ENCODE results near the gene ADAM22.

DNA sequence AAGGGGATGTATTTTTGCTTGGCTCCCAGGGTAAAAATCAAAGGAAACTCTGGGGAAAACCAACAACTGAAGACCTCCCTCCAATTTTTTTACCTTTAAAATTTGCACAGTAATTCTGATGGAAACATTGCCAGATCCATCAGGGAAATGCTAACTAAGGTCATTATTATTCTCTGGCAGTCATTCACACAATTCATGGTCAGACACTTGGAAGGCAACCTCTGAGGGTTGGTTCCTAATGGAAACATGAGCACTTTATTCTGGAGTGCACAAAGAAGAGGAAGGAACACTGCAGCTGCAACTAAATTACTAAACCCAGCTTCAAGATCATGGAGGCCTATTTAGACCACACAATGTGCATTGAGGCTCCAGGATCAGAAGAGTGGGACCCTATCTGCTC lies 251.6 kb downstream of the ADAM22 start:
- TF ChIP-seq, protein P1, sequence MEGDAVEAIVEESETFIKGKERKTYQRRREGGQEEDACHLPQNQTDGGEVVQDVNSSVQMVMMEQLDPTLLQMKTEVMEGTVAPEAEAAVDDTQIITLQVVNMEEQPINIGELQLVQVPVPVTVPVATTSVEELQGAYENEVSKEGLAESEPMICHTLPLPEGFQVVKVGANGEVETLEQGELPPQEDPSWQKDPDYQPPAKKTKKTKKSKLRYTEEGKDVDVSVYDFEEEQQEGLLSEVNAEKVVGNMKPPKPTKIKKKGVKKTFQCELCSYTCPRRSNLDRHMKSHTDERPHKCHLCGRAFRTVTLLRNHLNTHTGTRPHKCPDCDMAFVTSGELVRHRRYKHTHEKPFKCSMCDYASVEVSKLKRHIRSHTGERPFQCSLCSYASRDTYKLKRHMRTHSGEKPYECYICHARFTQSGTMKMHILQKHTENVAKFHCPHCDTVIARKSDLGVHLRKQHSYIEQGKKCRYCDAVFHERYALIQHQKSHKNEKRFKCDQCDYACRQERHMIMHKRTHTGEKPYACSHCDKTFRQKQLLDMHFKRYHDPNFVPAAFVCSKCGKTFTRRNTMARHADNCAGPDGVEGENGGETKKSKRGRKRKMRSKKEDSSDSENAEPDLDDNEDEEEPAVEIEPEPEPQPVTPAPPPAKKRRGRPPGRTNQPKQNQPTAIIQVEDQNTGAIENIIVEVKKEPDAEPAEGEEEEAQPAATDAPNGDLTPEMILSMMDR (IDR thresholded peaks at IDR 0.05; ENCODE audit: poor library complexity, severe bottlenecking), result no peak
- TF ChIP-seq EZH2 (IDR thresholded peaks at IDR 0.05; ENCODE audit: borderline replicate concordance, insufficient read depth, low read length, poor library complexity, severe bottlenecking) (no peak), RAD21 (conservative IDR thresholded peaks at IDR 0.05) (no peak), EP300 (conservative IDR thresholded peaks at IDR 0.05; ENCODE audit: poor library complexity, severe bottlenecking) (no peak), TAF1 (IDR thresholded peaks at IDR 0.05; ENCODE audit: low read depth) (no peak), SMC3 (conservative IDR thresholded peaks at IDR 0.05; ENCODE audit: poor library complexity) (no peak), MXI1 (conservative IDR thresholded peaks at IDR 0.05; ENCODE audit: poor library complexity, severe bottlenecking) (no peak)
